Measurements from ENCODE around the gene KCNS1. TPM values are rescaled to one million over a fixed set of nuclear protein-coding genes. Genes with fewer than 3 reads are reported as not detected.

Gene KCNS1
- total RNA-seq, 1 donor from 2014 or later, result 0.55 TPM

DNA sequence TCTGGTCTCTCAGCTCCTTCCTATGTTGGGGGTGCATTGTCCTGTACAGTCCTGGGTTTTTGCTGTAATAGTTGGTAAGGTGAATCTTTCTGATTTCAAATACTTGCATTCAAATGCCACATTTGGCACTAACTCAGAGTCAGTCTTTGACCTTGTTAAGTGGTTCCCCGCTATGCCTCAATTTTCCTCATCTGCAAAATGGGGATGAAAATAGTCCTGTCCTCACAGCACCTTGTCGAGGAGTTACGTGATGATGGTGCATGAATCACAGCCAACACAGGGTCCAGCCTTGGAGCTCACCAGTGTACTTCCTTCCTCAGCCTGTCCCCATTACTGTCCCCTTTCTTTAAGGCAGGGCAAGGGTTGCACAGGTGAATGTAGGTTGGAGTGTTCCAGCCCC lies 12.9 kb upstream of the KCNS1 start:
- DNase-seq (ENCODE audit: low spot score), result no peak
- no peak overlapping the region for H3K27ac Mint-ChIP-seq (ENCODE audit: unreplicated experiment)
- no peaks in the 10 kb centered on the region for H3K36me3 Mint-ChIP-seq (ENCODE audit: low read depth)
- no peak for TF ChIP-seq CTCF (IDR thresholded peaks at IDR 0.05)
- peaks cover 23% of the 10 kb centered on the region for H3K27me3 Mint-ChIP-seq (ENCODE audit: low read depth)
- no peaks in the 10 kb centered on the region for H3K4me1 Mint-ChIP-seq (ENCODE audit: low read depth)
- no peak overlapping the region for H3K4me3 Mint-ChIP-seq (ENCODE audit: unreplicated experiment)
- no peaks in the 10 kb centered on the region for H3K9me3 Mint-ChIP-seq (ENCODE audit: low read depth)

GRCh38 chr20:45112754-45113153 lies 11.8 kb upstream of the KCNS1 start:
- no peak for DNase-seq (ENCODE audit: low spot score)
- no peaks in the 10 kb centered on the region for H3K4me1 Mint-ChIP-seq (ENCODE audit: low read depth)
- H3K27me3 Mint-ChIP-seq (ENCODE audit: low read depth), result peaks cover 22% of the 10 kb centered on the region
- no peak overlapping the region for H3K27ac Mint-ChIP-seq (ENCODE audit: unreplicated experiment)
- H3K4me3 Mint-ChIP-seq (ENCODE audit: unreplicated experiment), result no peak overlapping the region
- no peak for TF ChIP-seq CTCF (IDR thresholded peaks at IDR 0.05)
- H3K9me3 Mint-ChIP-seq (ENCODE audit: low read depth), result no peaks in the 10 kb centered on the region
- no peaks in the 10 kb centered on the region for H3K36me3 Mint-ChIP-seq (ENCODE audit: low read depth)

DNA sequence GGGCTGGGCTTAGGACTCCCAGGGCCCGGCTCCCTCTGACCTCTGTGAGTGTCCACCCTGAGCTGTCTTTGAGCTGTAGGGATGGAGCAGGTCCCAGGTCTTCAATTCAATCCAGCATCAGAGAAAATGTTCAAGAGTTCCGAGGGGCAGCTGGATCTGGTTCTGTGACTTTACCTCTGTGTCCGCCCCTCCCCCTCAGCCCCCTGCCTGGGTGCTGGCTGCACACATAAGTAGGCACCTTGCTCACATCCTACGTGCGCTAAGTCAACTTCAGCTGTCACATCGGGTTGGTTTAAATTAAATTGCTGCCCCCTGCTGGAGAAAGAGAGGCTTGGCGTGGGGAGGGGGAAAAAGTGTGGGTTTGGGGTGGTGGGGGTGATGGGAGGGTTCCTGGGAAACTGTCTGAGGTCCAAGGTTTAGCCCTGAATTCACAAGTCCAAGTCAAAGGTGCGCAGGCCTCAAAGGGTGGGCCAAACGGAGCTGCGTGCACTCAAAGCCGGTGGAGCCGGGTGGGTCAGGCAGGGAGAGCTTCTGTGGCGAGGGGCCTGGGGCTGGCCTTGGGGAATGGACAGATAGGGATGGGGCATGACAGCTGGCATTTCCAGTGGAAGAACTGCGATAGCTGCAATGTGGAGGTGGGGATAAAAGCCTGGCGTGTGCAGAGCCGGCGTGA lies 11.0 kb upstream of the KCNS1 start:
- Mint-ChIP-seq H3K4me1 (ENCODE audit: low read depth) (no peaks in the 10 kb centered on the region), H3K36me3 (ENCODE audit: low read depth) (no peaks in the 10 kb centered on the region), H3K9me3 (ENCODE audit: low read depth) (no peaks in the 10 kb centered on the region), H3K4me3 (ENCODE audit: unreplicated experiment) (no peak overlapping the region), H3K27ac (ENCODE audit: unreplicated experiment) (no peak overlapping the region), H3K27me3 (ENCODE audit: low read depth) (peaks cover 19% of the 10 kb centered on the region)
- no peak for DNase-seq (ENCODE audit: low spot score)
- peak; percentile 82 for TF ChIP-seq CTCF (IDR thresholded peaks at IDR 0.05)

DNA sequence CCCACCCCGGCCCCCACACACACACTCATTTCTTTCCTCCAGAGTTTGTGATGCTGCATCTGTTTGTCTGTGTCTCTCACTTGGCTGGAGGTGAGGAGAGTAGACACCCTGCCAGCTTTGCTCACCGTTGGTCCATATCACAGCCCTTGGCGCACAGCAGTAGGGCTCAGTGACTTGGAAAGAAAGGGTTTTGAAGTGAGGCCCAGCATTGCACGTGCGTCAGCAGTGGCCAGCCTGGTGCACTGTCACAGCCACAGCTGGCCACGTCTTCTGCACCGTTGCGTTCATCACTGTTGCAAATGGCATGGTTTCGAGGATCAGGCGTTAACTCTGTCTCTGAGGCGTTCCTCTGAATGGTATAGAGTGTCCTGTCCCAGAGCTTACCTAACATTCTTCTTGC lies 10.4 kb upstream of the KCNS1 start:
- TF ChIP-seq CTCF (IDR thresholded peaks at IDR 0.05), result no peak

DNA sequence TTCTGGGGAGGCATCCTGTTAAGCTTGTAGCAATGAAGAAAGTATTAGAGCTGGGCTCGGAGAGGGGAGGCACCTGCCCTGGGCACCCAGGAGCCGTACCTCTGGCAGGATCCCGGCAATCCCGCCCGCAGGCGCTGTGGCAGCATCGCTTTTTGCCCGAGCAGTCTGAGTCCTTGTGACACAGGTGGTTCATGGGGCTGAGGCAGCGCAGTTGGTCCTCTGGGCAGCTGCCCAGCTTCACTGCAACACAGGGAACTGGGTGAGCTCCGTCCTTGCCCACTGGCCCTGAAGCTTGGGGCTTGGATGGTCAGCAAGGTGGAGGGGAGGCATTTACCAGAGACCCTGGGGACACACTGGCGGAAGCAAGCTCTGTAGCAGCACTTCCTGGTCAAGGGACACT lies 9.4 kb upstream of the KCNS1 start:
- no peak for TF ChIP-seq CTCF (IDR thresholded peaks at IDR 0.05)
- DNase-seq (ENCODE audit: low spot score), result no peak
- peaks cover under 1% of the 10 kb centered on the region for H3K4me1 Mint-ChIP-seq (ENCODE audit: low read depth)
- no peaks in the 10 kb centered on the region for H3K36me3 Mint-ChIP-seq (ENCODE audit: low read depth)
- H3K4me3 Mint-ChIP-seq (ENCODE audit: unreplicated experiment), result no peak overlapping the region
- no peak overlapping the region for H3K27ac Mint-ChIP-seq (ENCODE audit: unreplicated experiment)
- no peaks in the 10 kb centered on the region for H3K9me3 Mint-ChIP-seq (ENCODE audit: low read depth)
- H3K27me3 Mint-ChIP-seq (ENCODE audit: low read depth), result peaks cover 16% of the 10 kb centered on the region

More for the DNA sequence above, 10.4 kb upstream of the KCNS1 start:
- Mint-ChIP-seq H3K36me3 (ENCODE audit: low read depth) (no peaks in the 10 kb centered on the region), H3K27ac (ENCODE audit: unreplicated experiment) (no peak overlapping the region), H3K27me3 (ENCODE audit: low read depth) (peaks cover 16% of the 10 kb centered on the region), H3K9me3 (ENCODE audit: low read depth) (no peaks in the 10 kb centered on the region), H3K4me3 (ENCODE audit: unreplicated experiment) (no peak overlapping the region), H3K4me1 (ENCODE audit: low read depth) (no peaks in the 10 kb centered on the region)
- DNase-seq (ENCODE audit: low spot score), result no peak

Measured in chondrocyte (in vitro differentiated cells).